Activated CD4-positive, alpha-beta T cell treated with anti-CD3 and anti-CD28 coated beads, Interleukin-2, amount 50 U/mL, for 24 hours (primary cell): ENCODE results near the gene ZBED6.
"Not testable (repeated sequence)": the region's sequence is repeated elsewhere in the genome, so short reads cannot be mapped to it uniquely, and the experiment has no call there.

Experiments
- DNase-seq, 2 donors: peaks; one replicate each; pipeline ENCODE4 v3.0.0-alpha.2; 2020; ENCODE audit warnings: low read depth in 1 of 2, low spot score in 1 of 2

ZBED6 gene, protein sequence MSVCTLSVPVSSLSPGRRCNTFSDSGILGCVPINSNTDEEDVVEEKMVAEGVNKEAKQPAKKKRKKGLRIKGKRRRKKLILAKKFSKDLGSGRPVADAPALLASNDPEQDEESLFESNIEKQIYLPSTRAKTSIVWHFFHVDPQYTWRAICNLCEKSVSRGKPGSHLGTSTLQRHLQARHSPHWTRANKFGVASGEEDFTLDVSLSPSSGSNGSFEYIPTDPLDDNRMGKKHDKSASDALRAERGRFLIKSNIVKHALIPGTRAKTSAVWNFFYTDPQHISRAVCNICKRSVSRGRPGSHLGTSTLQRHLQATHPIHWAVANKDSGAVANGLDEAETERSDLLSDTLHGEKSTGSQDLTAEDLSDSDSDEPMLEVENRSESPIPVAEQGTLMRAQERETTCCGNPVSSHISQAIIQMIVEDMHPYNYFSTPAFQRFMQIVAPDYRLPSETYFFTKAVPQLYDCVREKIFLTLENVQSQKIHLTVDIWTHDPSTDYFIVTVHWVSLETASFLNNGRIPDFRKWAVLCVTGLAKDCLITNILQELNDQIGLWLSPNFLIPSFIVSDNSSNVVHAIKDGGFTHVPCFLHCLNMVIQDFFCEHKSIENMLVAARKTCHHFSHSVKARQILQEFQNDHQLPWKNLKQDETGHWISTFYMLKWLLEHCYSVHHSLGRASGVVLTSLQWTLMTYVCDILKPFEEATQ (N-terminal part only)

GRCh38 chr1:203795441-203796235 lies at the start of gene ZBED6, which contains the start of gene ZC3H11A:
TSS of gene ZBED6 (plus strand) at chr1:203795623. CDS start at chr1:203797523, 1,900 bp downstream.
TSS of gene ZC3H11A (plus strand) at chr1:203795623. CDS start at chr1:203817071, 21,448 bp downstream.
- DNase-seq, result peak; percentile 92 to 98

DNA sequence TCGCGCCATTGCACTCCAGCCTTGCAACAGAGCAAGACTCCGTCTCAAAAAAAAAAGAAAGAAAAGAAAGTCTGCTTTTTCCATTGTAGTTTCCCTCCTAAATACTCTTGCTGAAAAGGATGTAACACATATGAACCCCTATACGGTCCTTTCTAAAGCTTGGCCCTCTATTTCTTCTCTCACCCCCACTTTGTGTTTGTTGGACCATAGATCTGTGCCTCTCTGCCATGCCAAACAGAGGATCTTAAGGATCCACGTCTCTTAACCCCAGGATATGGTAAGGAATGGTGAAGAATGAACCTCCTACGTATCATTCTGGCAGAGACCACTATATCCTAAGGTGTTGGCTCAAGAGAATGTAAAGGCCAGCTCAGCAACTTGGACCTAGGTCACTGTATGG lies 49.1 kb upstream of the ZBED6 start:
- no peak for DNase-seq

GRCh38 chr1:203751051-203751450 lies 44.4 kb upstream of the ZBED6 start:
- no peak for DNase-seq

- DNase-seq, result not testable (repeated sequence)
Measured at GRCh38 chr1:203751618-203752361, 43.6 kb upstream of the ZBED6 start.

DNA sequence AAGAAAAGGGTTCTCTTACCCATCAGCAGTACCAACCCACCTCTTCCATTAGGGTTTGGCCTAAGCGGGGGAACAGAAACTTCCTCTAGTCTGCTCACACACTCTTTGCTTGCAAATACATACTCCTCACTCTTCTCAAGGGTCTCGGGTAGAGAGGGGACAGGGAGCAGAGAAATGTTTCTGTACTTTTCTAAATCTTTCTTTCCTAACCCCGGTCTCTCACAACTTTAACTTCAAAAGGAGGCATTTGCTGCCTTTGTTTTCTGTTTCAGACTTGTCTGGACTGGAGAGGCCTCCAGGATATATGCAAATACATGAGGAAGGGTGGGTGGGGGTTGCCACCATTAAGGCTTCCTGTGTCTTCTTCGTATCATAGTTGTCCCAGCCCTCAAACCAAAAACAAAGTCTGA lies 41.0 kb upstream of the ZBED6 start:
- DNase-seq, result no peak

GRCh38 chr1:203756036-203756435 lies 39.4 kb upstream of the ZBED6 start:
- no peak for DNase-seq

GRCh38 chr1:203758749-203759148 lies 36.7 kb upstream of the ZBED6 start:
- DNase-seq, result not testable (repeated sequence)

DNA sequence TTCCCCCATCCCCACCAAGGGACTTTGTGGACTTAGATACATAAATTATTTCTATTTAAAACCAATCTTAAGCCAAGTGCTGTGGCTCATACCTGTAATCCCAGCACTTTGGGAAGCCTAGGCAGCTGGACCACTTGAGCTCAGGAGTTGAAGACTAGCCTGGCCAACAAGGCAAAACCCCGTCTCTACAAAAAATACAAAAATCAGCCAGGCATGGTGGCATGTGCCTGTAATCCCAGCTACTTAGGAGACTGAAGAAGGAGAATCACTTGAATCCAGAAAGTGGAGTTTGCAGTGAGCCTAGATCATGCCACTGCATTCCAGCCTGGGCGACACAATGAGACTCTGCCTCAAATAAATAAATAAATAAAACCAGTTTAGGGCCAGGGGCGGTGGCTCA lies 34.9 kb upstream of the ZBED6 start:
- no peak for DNase-seq

DNA sequence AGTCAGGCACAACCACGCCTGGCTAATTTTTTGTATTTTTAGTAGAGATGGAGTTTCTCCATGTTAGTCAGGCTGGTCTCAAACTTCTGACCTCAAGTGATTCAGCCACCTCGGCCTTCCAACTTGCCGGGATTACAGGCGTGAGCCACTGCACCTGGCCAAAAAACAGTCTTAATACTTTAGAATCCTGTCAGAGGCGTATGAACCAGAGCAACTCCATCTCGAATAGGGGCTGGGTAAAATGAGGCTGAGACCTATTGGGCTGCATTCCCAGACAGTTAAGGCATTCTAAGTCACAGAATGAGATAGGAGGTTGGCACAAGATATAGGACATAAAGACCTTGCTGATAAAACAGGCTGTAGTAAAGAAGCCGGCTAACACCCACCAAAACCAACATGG lies 33.5 kb upstream of the ZBED6 start:
- not testable (repeated sequence) for DNase-seq

GRCh38 chr1:203763505-203763904 lies 31.9 kb upstream of the ZBED6 start:
- DNase-seq, result no peak

DNA sequence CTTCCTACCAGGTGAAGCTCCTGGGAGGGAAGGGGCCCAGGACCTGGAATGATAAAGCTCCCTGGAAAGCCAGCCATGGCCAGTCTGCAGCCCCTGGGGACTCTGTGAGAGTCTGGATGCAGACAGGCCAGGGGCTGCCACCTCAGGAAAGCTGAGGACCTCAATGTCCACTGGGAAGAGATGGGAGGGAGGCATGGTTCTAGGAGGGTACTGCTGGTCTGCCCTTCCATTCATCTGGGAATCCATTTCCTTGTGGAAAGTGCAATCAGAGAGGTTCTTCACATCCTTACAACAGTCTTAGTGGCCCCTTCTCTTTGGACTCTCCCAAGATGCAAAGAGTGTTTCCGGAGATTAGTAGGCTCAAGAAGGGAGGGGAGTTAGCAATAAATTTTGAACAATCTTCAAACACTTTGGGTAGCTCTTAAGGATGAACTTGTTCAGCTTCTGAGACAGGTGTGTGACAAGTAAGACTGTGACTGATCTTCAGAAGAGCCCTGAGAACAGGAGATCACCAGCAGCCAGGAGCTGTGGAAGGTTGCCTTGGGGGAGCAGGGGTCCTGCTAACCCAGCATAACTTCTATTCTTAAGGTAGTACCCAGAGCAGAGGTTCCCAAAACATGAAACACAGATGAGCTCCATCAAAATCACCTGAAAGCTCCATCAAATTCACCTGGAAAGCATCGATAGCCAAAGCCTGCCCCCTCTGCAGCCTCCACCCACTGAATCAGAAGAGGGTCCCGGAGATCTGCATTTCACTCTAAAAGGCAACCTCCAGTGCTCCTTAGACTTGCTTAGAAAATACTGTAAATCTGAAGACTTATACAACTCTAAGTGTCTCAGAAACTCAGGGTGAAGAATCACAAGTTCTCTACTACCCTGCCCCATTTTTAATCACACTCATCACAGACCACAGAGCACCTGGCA lies 31.1 kb upstream of the ZBED6 start:
- no peak for DNase-seq

GRCh38 chr1:203765029-203765837 lies 30.2 kb upstream of the ZBED6 start, which contains the start of gene LAX1:
TSS of gene LAX1 (plus strand) at chr1:203765183. CDS start at chr1:203765566, 383 bp downstream.
- peak; percentile 53 to 87 for DNase-seq

DNA sequence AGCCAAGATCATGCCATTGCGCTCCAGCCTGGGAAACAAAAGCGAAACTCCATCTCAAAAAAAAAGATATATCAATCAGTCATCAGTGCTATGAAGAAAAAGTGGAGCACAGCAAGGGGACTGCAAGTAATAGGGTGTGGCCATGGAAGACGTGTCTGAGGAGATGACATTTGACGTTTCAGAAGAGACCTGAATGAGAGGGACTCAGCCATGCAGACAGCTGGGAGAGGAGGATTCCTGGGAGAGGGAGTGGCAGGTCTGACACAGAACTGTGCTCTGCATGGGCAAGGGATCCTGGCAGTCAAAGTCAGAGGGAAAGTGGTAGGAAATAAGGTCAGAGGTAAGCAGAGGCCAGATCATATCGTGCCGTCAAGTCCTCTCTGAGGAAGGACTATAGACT lies 27.2 kb upstream of the ZBED6 start:
- no peak for DNase-seq

DNA sequence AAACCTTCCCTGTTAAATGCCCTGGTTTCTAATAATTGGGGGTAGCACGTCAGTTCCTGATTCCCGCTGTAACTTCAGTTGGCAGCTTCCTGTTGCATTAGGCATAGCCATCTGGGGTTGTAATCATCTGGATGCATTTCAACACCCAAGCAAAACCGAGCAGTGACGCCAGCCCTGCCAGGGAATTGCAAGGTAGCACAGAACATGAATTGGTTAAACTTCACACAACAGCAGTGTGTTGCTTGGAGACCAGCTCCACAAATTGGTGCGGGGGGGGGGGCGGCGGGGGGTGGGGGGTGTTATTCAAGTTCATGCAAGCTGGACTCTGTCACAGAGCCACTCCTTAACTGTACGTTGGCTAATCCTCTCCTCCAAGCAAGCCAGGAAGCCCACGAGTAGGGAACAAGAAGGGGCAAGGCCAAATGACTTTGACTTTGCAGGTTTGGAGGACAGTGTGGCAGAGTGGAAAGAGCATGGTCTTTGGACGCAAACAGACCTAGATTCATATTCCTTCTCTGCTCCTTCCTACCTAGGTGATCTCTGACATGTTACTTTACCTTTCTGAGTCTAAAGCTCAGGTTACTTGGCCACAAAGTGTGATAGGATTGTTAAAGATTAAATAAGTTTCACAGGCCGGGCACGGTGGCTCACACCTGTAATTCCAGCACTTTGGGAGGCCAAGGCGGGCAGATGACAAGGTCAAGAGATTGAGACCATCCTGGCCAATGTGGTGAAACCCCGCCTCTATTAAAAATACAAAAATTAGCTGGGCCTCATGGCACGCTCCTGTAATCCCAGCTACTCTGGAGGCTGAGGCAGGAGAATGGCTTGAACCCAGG lies 25.7 kb upstream of the ZBED6 start:
- DNase-seq, result no peak

- DNase-seq, result no peak
Measured at GRCh38 chr1:203771901-203772301, 23.5 kb upstream of the ZBED6 start.

DNA sequence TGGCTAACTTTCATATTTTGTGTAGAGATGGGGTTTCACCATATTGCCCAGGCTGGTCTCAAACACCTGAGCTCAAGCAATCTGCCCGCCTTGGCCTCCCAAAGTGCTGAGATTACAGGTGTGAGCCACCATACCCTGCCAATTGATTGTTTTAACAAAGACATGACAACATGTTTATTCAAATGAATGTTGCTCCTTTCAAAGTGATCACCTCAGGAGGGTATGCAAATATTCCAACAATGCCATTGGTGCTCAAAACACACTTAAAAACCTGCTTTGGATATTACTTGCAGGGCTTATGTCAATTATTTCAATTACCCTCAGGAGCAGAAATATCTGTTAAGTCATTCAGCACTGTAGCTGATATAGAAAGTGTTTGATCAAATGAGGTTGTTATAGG lies 22.6 kb upstream of the ZBED6 start:
- no peak for DNase-seq

- no peak for DNase-seq
Measured at GRCh38 chr1:203776636-203777035, 18.8 kb upstream of the ZBED6 start.

- DNase-seq, result no peak
Measured at GRCh38 chr1:203777596-203777995, 17.8 kb upstream of the ZBED6 start.
